Liver (tissue), 3 donors: ENCODE data around the gene LRRC27.

ENCODE experiments used
- ATF3 ChIP-seq: IDR thresholded peaks from 2 replicates; pipeline ENCODE4 v1.6.1; 2016; ENCODE audit warnings: antibody characterized with exemption
- CTCF ChIP-seq: fragments of 150-350 bp; IDR thresholded peaks from 2 replicates; pipeline ENCODE4 v1.5.1; 2017; ENCODE audit warnings: improper control_type of control experiment, low read depth, low read length; ENCODE audit not compliant: missing input control
- EGR1 ChIP-seq, 2 donors: IDR thresholded peaks; 2 replicates each; pipeline ENCODE4 v1.6.1; 2016 to 2018; ENCODE audit warnings: antibody characterized with exemption in 2 of 2, low read depth in 2 of 2
- FOXA1 ChIP-seq: IDR thresholded peaks from 2 replicates; pipeline ENCODE4 v1.6.1; 2016; ENCODE audit warnings: antibody characterized with exemption
- GABPA ChIP-seq, 2 donors: IDR thresholded peaks in 1 of 2; conservative IDR thresholded peaks in 1 of 2; 2 replicates each; pipeline ENCODE4 v1.6.1; 2016; ENCODE audit warnings: antibody characterized with exemption in 2 of 2, mild to moderate bottlenecking in 1 of 2, moderate library complexity in 1 of 2
- JUND ChIP-seq, 2 donors: IDR thresholded peaks; 2 replicates each; pipeline ENCODE4 v1.6.1; 2016; ENCODE audit warnings: antibody characterized with exemption in 2 of 2
- MAX ChIP-seq: IDR thresholded peaks from 2 replicates; pipeline ENCODE4 v1.6.1; 2016; ENCODE audit warnings: antibody characterized with exemption
- NR2F2 ChIP-seq: IDR thresholded peaks from 2 replicates; pipeline ENCODE4 v1.6.1; 2016; ENCODE audit warnings: antibody characterized with exemption
- RAD21 ChIP-seq, 2 donors: IDR thresholded peaks; 2 replicates each; pipeline ENCODE4 v1.6.1; 2016; ENCODE audit warnings: antibody characterized with exemption in 2 of 2, mild to moderate bottlenecking in 2 of 2
- REST ChIP-seq: IDR thresholded peaks from 2 replicates; pipeline ENCODE4 v1.6.1; 2016; ENCODE audit warnings: antibody characterized with exemption, mild to moderate bottlenecking
- RXRA ChIP-seq, 2 donors: IDR thresholded peaks; 2 replicates each; pipeline ENCODE4 v1.6.1; 2017 to 2018; ENCODE audit warnings: antibody characterized with exemption in 2 of 2, mild to moderate bottlenecking in 1 of 2
- SP1 ChIP-seq: IDR thresholded peaks from 2 replicates; pipeline ENCODE4 v1.6.1; 2018; ENCODE audit warnings: antibody characterized with exemption, mild to moderate bottlenecking
- YY1 ChIP-seq: IDR thresholded peaks from 2 replicates; pipeline ENCODE4 v1.6.1; 2016; ENCODE audit warnings: antibody characterized with exemption, mild to moderate bottlenecking
- donor health status: healthy.
- donor health status: healthy.

- TF ChIP-seq ATF3 (no peak), CTCF (no peak), GABPA (IDR thresholded peaks at IDR 0.05 in 1 of 2, conservative IDR thresholded peaks at IDR 0.05 in 1 of 2) (no peak), NR2F2 (no peak), EGR1 (IDR thresholded peaks at IDR 0.05; ENCODE audit: low read depth in 2 of 2) (no peak), SP1 (no peak), FOXA1 (no peak), RXRA (IDR thresholded peaks at IDR 0.05) (no peak), MAX (no peak), REST (no peak), YY1 (no peak), JUND (IDR thresholded peaks at IDR 0.05) (no peak), RAD21 (IDR thresholded peaks at IDR 0.05) (no peak)
Observed at GRCh38 chr10:132313865-132314264, 18.1 kb upstream of the LRRC27 start.
